EL (cell line): Measurements from ENCODE around the gene DHRS7.
"Not testable (repeated sequence)": the region's sequence is repeated elsewhere in the genome, so short reads cannot be mapped to it uniquely, and the experiment has no call there.

Source experiments
- DNase-seq: peaks from one replicate; pipeline ENCODE4 v3.0.0-alpha.2; 2016

The DHRS7 gene

DNA sequence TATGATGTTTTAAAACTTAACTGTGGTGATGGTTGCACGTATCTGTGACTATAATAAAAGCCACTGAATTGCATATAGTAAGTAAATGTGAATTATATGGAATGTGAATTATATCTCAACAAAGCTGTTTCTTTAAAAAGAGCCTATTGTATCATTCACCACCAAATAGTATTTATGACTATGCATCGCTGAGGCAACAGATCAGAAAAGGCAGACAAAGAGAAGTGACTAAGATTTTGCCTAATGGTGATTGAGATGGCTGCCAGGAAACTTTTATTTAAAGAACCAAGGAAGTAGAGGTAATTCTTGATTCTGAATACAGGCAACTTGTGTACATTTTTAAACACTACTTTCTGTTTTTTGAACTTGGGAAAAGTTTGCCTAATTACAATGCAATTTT lies 31.7 kb downstream of the DHRS7 start:
- DNase-seq: no peak

DNA sequence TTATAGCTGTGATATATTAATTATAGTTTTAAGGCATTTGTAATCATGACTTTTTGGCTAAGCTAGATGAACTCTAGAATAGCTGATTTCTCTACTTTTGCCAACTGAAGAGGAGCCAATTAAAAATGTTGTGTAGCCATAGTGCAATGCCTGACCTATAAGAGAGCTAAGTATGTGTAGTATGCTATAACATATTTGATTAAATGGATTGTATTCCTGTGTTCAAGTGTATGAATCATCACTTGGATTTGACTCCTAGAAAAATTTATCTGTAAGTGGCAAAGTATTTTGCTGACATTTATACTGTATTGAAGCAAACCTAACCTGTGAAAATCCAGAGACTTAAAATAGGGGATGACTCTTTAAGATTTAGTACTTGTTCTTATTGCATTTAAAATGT lies 39.3 kb downstream of the DHRS7 start:
- DNase-seq: no peak

DNA sequence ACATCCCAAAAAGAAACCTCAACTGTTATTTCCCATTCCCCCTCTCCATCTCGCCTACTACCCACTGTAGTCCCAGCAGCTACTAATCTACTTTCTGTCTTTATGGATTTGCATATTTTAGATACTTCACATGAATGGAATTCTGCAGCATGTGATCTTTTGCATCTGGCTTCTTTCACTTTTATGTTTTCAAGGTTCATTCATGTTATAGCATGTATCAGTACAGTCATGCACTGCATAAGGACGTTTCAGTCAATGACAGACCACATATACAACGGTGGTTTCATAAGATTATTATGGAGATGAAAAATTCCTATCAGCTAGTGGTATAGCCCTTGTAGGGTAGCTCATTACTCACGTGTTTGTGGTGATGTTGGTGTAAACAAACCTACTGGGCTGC lies 49.0 kb downstream of the DHRS7 start:
- peak; percentile 26 for DNase-seq

DNA sequence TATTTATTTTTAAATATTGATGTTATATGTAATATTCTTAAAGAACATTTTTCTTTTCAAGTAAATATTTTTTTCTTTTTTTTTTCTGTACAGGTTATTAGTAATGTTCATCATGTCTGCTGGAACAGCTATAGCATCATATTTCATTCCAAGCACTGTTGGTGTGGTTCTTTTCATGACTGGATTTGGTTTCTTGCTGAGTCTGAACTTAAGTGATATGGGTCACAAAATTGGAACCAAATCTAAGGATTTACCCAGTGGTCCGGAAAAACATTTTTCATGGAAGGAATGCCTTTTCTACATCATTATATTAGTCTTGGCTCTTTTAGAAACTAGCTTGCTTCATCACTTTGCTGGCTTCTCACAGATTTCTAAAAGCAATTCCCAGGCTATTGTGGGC lies 50.3 kb downstream of the DHRS7 start:
- no peak for DNase-seq

DNA sequence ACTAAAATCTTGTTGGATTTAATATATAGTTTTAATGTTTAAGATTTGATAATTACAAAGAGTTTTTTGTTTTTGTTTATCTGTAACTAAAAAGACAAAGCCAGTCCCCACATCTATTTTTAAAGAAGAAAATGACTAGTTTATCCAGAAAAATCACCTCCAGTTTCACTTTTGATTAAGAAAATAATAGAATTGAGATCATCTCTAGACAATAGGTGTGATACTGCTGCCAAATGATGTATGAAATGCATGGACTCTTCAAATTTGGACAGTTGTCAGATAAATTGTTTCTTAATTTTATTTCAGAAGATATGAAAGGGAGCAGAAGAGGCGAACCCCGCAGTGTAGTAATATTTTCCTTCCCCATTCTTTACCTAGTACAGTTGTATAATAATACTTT lies 53.5 kb downstream of the DHRS7 start:
- no peak for DNase-seq

DNA sequence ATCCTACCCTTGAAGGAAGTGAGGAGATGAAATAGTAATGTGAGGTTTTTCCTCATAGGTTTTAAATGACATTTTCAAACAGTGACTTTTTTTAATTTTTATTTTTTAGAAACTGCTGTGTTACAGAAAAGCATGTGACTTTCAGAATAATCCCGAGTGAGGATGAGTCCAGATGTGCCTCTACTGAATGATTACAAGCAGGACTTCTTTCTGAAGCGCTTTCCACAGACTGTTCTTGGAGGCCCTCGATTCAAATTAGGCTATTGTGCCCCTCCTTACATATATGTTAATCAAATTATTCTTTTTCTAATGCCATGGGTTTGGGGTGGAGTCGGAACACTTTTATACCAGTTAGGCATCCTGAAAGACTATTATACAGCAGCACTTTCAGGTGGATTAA lies 57.7 kb downstream of the DHRS7 start:
- no peak for DNase-seq

DNA sequence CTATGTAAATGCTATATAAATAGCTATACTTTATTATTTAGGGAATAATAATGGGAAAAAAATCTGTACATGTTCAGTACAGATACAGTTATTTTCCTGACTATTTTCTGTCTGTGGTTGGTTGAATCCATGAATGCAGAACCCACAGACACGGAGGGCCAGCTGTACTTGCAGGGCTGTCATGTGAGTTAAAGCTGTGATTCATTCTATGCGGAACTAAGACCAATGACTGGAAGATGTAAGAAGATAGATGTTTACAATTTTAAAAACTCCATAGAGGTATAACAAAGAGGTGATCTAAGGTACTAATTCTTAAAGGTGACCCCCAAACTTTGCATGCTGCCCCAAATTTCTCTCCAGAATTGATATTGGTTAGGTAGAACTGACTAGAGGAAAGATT lies 58.9 kb downstream of the DHRS7 start:
- peak; percentile 41 for DNase-seq

DNA sequence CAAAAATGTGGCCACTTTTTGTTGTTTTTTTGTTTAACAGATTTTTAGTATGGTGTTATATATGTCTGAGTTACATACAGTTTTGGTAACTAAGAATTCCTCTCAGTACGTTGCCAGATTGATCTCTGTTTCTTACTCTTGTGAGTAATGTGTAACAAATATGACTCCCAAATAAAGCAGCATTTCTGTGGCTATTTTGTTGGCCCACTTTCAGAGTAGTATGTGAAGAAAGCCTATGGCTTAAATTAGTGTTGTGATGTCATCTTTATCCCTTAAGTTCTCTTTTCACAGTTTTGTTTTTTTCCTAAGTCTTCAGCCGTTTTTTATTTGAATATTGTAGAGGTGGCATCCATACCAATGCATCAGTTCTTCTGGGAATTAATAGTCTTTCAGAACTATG lies 62.8 kb downstream of the DHRS7 start:
- DNase-seq: peak; percentile 85

DNA sequence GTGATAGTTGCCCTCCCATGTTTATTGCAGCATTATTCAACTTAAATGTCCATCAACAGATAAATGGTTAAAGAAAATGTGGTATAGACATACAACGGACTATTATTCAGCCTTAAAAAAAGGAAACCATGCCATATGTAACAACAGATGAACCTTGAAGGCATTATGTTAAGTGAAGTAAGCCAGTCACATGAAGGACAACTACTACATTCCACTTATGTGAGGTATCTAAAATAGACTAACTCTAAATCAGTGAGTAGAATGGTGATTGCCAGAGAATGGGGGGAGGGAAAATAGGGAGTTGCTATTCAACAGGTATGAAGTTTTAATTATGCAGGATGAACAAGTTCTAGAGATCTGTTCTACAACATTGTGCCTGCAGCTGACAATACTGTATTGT lies 63.4 kb downstream of the DHRS7 start:
- DNase-seq: peak; percentile 37

DNA sequence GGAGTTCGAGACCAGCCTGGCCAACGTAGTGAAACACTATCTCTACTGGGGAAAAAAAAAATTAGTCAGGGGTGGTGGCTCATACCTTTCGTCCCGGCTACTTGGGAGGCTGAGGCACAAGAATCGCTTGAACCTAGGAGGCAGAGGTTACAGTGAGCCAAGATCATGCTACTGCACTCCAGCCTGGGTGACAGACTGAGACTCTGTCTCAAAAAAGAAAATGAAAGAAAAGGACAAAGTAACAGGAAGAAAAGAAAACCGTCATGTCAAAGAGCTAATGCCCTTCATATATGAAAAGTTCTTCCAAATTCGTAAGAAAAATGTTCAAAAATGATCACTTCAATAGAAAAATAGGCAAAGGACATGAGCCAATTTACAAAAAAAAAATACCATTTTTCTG lies 65.3 kb downstream of the DHRS7 start:
- DNase-seq: not testable (repeated sequence)

DNA sequence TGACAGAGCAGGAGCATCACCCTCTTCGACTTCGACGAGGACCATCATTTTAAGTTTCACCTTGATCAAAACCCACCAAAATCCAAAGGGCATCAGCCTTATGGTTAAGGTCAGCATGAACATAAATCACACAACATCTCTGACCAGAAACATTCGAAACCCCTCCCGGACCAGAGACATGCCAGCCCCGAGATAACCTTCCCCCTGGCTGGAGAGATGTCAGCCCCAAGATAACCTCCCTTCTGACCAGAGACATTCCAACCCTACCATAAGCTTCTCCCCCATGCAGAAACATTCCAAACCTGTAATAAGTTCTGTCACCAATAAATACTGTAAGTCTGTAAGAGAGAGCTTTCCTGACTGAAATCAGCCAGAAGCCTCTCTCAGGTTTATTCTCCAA lies 67.2 kb downstream of the DHRS7 start:
- DNase-seq: no peak

DNA sequence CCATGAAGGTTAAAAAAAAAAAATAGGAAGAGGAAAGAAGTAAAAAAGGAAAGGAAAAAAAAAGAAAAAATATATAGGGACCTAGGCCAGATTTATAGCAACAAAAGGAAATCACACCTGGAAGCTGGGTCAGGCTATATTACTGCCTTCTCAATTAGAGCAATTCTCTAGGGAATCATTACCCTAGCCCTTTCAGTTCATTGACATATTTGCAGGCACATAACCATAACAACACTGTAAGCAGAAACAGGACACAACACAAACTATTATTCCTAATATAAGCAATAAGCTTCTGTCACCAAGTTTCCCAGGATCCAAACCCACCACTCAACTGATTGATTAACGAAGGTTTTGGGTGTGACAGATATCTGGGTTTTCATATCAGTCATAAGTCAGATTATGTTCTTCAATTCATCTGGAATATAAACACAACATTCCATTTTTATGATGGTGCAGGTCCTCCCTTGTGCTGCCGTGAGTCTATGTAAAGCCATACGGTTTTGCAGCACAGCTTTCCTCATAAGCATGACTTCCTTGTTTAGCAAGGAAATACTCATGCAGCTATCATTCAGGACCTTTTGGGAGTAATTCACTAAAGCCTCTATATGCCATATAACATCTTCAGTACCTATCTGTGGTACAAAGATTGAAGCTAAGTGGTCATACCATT lies 69.3 kb downstream of the DHRS7 start:
- peak; percentile 84 for DNase-seq

DNA sequence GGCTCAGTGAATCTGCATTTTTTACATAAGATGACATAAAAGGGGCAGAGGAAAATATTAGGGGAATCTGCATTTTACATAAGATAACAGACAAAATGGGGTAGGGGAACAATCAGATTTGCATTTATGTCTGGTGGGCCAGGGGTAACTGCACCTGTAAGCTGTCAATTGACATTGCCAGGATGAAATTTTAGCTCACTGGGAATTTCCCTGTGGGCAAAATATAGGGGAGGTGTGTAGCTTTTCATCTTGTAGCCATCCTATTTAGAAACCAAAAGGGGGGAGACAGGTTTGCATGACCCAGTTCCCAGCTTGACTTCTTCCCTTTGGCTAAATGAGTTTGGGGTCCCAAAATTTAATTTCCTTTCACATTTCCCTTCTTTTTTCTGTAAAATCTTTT lies 70.0 kb downstream of the DHRS7 start:
- no peak for DNase-seq

DNA sequence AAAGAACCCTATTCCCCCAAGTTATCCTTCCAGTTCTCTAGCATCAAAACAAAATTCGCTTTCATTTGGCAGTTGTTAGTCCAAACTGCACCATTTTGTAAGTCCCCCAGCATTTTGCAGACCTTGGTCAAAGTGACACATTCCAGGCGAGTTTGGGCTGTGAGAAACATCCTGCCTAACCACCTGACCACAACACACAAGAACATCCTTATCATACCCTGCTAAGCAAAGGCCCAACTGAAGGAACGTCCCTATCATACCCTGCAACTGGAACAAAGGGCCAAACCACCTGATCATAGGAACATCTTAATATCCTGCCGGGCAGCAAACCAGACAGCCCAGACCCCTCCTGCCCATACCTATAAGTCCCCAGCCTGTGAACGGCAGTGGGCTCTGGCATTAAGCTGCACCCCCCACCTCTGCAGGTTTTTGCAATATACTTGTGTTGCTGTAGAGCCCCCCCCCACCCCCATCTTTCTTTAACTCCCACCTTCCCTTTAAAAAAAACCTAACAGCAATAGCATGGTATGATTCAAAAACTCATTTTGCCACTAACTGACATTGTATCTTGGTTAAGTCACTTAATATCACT lies 70.8 kb downstream of the DHRS7 start:
- DNase-seq: peak; percentile 88
